ENCODE measurements around the gene KIF5C. TPM values are rescaled to one million over a fixed set of nuclear protein-coding genes. Genes with fewer than 3 reads are reported as not detected.
A peak's percentile ranks its signal among the peaks of the same experiment; 100 is the strongest.

KIF5C gene
- total RNA-seq, 1 donor from 2014 or later = 38.9 TPM

DNA sequence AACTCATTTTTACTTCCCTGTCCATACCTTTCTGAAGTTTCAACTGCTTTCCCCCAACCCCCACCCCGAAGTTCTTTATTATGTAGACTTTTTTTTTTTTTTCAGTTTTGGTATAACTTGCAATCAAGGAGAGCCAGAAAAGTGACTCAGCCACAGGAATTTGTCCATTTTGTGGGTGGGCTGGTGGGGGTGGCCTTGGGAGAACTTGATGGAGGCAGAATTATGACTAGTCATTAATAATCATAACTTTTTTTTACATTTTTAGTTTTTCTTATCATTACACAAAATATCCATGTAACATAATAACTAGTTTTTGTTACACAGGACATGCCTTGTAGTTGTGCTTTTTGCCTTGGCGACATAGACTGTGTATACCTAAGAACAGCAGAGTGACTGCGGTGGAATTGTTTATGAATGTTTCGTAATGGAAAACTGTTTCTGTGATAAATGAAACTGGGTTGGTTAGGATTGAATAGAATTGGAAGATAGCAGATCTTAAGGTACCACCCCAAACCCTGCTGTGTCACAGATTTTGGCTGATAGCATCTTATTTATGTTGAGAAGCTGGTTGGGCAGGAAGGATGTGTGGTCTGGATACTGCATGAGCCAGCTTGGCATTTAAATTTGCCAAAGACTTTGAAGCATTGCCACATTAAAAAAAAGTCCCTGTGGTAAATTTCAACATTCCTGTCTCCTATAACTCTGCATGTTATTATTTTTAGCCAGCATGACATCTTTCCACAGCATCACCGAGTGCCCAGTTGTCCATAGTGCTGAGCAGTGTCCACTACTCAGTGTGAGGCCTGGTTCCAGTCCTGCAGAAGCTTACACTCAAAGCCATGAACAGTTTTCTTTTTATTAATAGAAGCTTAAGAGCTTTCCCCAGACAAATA, 194.2 kb downstream of the KIF5C start:
- peaks cover 42% of the 10 kb centered on the region for H3K4me1 Mint-ChIP-seq (ENCODE audit: unreplicated experiment)
- peak overlapping the region; percentile 60 for H3K4me3 Mint-ChIP-seq
- H3K9me3 Mint-ChIP-seq = peaks cover 5% of the 10 kb centered on the region
- TF ChIP-seq, protein P1, sequence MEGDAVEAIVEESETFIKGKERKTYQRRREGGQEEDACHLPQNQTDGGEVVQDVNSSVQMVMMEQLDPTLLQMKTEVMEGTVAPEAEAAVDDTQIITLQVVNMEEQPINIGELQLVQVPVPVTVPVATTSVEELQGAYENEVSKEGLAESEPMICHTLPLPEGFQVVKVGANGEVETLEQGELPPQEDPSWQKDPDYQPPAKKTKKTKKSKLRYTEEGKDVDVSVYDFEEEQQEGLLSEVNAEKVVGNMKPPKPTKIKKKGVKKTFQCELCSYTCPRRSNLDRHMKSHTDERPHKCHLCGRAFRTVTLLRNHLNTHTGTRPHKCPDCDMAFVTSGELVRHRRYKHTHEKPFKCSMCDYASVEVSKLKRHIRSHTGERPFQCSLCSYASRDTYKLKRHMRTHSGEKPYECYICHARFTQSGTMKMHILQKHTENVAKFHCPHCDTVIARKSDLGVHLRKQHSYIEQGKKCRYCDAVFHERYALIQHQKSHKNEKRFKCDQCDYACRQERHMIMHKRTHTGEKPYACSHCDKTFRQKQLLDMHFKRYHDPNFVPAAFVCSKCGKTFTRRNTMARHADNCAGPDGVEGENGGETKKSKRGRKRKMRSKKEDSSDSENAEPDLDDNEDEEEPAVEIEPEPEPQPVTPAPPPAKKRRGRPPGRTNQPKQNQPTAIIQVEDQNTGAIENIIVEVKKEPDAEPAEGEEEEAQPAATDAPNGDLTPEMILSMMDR (conservative IDR thresholded peaks at IDR 0.05) = no peak
- peak overlapping the region; percentile 95 for H3K27ac Mint-ChIP-seq
- no peaks in the 10 kb centered on the region for H3K27me3 Mint-ChIP-seq
- H3K36me3 Mint-ChIP-seq = peaks cover 12% of the 10 kb centered on the region
- DNase-seq (ENCODE audit: extremely low spot score, unreplicated experiment) = no peak

- DNase-seq (ENCODE audit: extremely low spot score, unreplicated experiment) = no peak
- peak overlapping the region; percentile 68 for H3K27ac Mint-ChIP-seq
- peaks cover 12% of the 10 kb centered on the region for H3K36me3 Mint-ChIP-seq
- TF ChIP-seq, protein P1 (conservative IDR thresholded peaks at IDR 0.05) = no peak
- H3K27me3 Mint-ChIP-seq = no peaks in the 10 kb centered on the region
- H3K9me3 Mint-ChIP-seq = peaks cover 5% of the 10 kb centered on the region
- peaks cover 41% of the 10 kb centered on the region for H3K4me1 Mint-ChIP-seq (ENCODE audit: unreplicated experiment)
- H3K4me3 Mint-ChIP-seq = peak overlapping the region; percentile 54
These were observed 195.8 kb downstream of the KIF5C start for GRCh38 chr2:149070681-149071320.

DNA sequence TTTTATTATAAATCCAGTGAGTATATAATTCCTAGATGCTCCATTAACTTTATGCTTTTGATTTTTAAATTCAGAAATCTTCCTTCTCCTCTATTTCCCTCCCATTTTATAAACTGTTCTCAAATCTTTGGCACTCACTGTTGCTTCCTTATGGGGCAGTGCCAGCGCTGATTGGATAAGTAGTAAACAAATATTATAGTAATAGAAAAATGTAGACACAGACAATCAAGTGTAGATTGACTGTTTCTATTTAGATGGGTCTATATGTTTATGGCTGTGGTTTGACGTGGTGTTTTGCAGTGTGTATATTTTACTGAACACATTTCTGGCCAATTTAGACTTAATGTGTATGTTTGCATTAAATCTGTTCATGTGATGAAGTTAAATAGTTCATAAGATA, 200.1 kb downstream of the KIF5C start:
- peak overlapping the region; percentile 61 for H3K27ac Mint-ChIP-seq
- no peaks in the 10 kb centered on the region for H3K9me3 Mint-ChIP-seq
- no peaks in the 10 kb centered on the region for H3K27me3 Mint-ChIP-seq
- TF ChIP-seq, protein P1 (conservative IDR thresholded peaks at IDR 0.05) = no peak
- H3K4me3 Mint-ChIP-seq = peak overlapping the region; percentile 70
- H3K4me1 Mint-ChIP-seq (ENCODE audit: unreplicated experiment) = peaks cover 64% of the 10 kb centered on the region
- peaks cover 1% of the 10 kb centered on the region for H3K36me3 Mint-ChIP-seq
- DNase-seq (ENCODE audit: extremely low spot score, unreplicated experiment) = no peak

DNA sequence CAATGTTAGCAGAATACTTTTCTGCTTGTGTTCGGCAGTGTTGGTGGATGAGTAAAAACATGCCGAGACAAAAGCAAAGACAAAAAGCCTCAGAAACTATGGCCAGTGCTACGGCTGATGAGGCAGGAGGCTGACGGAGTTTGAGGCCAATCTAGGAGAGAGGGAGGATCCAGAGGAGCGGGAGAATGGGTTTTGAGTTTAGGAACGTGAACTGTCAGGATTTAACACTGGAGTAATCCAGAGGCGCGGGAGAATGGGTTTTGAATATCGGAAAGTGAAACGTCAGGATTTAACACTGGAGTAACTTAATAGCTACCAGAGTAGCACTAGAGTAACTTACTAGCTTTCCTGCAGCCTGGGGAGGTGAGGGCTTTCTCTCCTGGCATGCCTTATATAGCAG, 200.8 kb downstream of the KIF5C start:
- DNase-seq (ENCODE audit: extremely low spot score, unreplicated experiment) = no peak
- peak overlapping the region; percentile 61 for H3K27ac Mint-ChIP-seq
- TF ChIP-seq, protein P1 (conservative IDR thresholded peaks at IDR 0.05) = no peak

More for the DNA sequence above, 200.8 kb downstream of the KIF5C start:
- H3K36me3 Mint-ChIP-seq = peaks cover 4% of the 10 kb centered on the region
- peak overlapping the region; percentile 70 for H3K4me3 Mint-ChIP-seq
- no peaks in the 10 kb centered on the region for H3K27me3 Mint-ChIP-seq
- H3K9me3 Mint-ChIP-seq = no peaks in the 10 kb centered on the region
- H3K4me1 Mint-ChIP-seq (ENCODE audit: unreplicated experiment) = peaks cover 64% of the 10 kb centered on the region

Other genes starting within 250 kb of the KIF5C start
- gene EPC2, start 230.5 kb upstream of the KIF5C start, total RNA-seq (ENCODE audit: low replicate concordance) = 34.8 and 35.9 TPM in 2 replicates
- 23.7 and 40.1 TPM in 2 replicates for gene LYPD6B, start 163.5 kb downstream of the KIF5C start, total RNA-seq (ENCODE audit: low replicate concordance)